Measurements from ENCODE around the gene NOP58. TPM values are rescaled to one million over a fixed set of nuclear protein-coding genes. Genes with fewer than 3 reads are reported as not detected.

Gene NOP58
- total and polyA plus RNA-seq, 5 donors = 21.4 to 38.4 (median 24.1) TPM

DNA sequence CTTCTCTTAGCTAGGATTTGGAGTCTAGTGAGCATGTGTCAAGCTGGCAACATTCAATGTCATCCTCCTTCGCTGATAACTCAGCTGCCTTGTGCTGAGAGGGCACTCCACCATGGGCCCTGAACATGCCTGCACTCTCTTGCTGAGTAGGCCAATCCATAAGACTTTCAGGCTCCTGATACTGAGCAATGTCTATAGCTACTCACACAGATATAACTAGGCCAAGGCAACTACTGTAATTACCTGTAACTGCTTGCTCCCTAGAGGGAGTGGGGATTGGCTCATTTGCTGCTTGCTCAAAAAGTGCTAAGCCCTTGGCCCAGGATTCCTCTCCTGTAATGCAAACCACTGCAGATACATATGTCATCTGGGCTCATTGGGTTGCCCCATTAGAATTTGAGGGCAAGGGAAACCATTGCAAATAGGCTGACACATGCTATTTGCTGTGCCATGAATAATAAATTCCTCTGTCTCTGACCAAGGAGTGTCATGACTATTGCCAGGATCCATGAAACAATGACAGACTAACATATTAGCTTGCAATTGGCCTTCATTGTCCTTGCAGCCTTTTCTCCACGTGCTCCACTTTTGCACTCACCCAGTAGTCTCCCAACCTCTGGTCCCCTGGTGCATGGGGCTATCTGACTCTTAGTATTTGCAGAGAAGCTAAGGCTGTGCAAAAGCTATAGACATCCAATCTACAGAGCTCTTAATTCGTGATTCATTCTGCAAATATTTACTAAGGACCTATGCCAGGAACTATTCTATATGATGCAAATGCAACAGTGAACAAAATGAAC is 73.7 kb downstream of the NOP58 start:
- Histone ChIP-seq H3K27ac (ENCODE audit: low read length) (no peak overlapping the region), H3K4me1 (ENCODE audit: control insufficient read depth, insufficient read depth, low read length) (no peaks in the 10 kb centered on the region), H3K27me3 (ENCODE audit: control insufficient read depth, insufficient read depth) (no peaks in the 10 kb centered on the region), H3K9me3 (ENCODE audit: control insufficient read depth, low read length) (no peaks in the 10 kb centered on the region), H3K4me3 (ENCODE audit: low read length) (no peak overlapping the region)
- DNase-seq (no peak), ATAC-seq (no peak)
- intact Hi-C loops (cut with DNase I) = no loop called here
- whole genome bisulfite sequencing = 55% methylated on average over 3 of the region's 3 CpGs

DNA sequence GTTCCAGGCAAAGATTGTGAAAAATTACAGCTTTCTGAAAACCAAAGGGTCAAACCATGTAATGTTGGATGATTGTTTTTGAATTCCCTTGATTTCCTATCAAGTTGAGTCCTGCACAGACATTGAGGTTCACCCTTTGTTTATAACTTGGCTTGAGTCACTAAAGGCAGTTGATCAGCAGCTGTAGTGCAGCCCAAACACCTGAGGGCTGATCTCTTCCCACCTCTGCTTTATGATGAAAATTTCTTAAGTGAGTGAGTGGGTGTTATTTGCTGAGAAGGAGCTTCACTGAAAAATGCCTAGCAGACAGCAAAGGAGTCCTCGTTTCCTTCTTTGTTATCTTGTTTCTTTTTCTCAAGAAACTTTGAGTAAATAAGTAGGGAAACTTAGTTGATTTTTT is 78.6 kb downstream of the NOP58 start:
- H3K9me3 ChIP-seq (ENCODE audit: control insufficient read depth, low read length) = no peaks in the 10 kb centered on the region
- WGBS = 64% methylated on average over 1 of the region's 1 CpG
- DNase-seq (no peak), ATAC-seq (no peak)
- H3K27ac ChIP-seq (ENCODE audit: low read length) = no peak overlapping the region
- H3K27me3 ChIP-seq (ENCODE audit: control insufficient read depth, insufficient read depth) = no peaks in the 10 kb centered on the region
- no peaks in the 10 kb centered on the region for H3K4me1 ChIP-seq (ENCODE audit: control insufficient read depth, insufficient read depth, low read length)
- no peak overlapping the region for H3K4me3 ChIP-seq (ENCODE audit: low read length)
- intact Hi-C loops (cut with DNase I) = no loop called here

DNA sequence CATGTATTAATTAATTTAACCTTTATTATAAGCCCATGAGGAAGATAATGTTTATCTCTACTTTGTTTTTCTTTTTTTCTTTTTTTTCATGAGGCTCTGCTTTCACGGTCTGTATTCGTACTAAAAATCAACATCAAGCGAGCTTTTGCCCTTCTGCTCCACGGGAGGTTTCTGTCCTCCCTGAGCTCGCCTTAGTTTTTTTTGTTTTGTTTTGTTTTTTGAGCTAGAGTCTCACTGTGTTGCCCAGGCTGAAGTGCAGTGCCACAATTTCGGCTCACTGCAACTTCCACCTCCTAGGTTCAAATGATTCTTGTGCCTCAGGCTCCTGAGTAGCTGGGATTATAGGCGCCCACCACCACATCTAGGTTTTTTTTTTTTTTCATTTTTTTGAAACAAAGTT is 80.6 kb downstream of the NOP58 start:
- no peak for ATAC-seq
- no peak for DNase-seq
- Histone ChIP-seq H3K27ac (ENCODE audit: low read length) (no peak overlapping the region), H3K27me3 (ENCODE audit: control insufficient read depth, insufficient read depth) (no peaks in the 10 kb centered on the region), H3K9me3 (ENCODE audit: control insufficient read depth, low read length) (no peaks in the 10 kb centered on the region), H3K4me3 (ENCODE audit: low read length) (no peak overlapping the region), H3K4me1 (ENCODE audit: control insufficient read depth, insufficient read depth, low read length) (no peaks in the 10 kb centered on the region)
- 95% methylated on average over 7 of the region's 7 CpGs for WGBS
- intact Hi-C loops (cut with DNase I) = no loop called here

Other genes with a start within 250 kb of the NOP58 start
- 10 to 100 TPM; 15.2 to 34.3 (median 27.9) TPM for gene FZD7, start 231.9 kb upstream of the NOP58 start, total RNA-seq
- gene FZD7, start 231.9 kb upstream of the NOP58 start, polyA plus RNA-seq = 8.0 TPM
- gene KIAA2012, start 192.5 kb upstream of the NOP58 start, total RNA-seq = not detected
- not detected for gene KIAA2012, start 192.5 kb upstream of the NOP58 start, polyA plus RNA-seq
- 10 to 100 TPM; 60.4 to 71.6 (median 65.0) TPM for gene SUMO1, start 27.2 kb upstream of the NOP58 start, total RNA-seq
- 101 TPM for gene SUMO1, start 27.2 kb upstream of the NOP58 start, polyA plus RNA-seq
- 10 to 100 TPM; 50.9 to 64.7 (median 55.6) TPM for gene BMPR2, start 110.6 kb downstream of the NOP58 start, total RNA-seq
- 14.9 TPM for gene BMPR2, start 110.6 kb downstream of the NOP58 start, polyA plus RNA-seq

Data from right cardiac atrium (tissue), 5 donors.